IMR-90 (cell line): ENCODE data around the gene OGDHL. TPM values are rescaled to one million over a fixed set of nuclear protein-coding genes. Genes with fewer than 3 reads are reported as not detected.

Experiments
- ATAC-seq: fragments of 200-7000 bp; cut with Tn5 transposase; 2 replicates; pipeline ENCODE4 v1.9.1; 2020; ENCODE audit warnings: low read depth, mild to moderate bottlenecking, moderate library complexity
- BruUV-seq: library from RNA; stranded (reverse); fragments of 400-500 nt; replicated peaks from 2 replicates; lab custom pipeline; 2021; lab: Mats Ljungman, UMichigan
- CTCF ChIA-PET: fragments of 300-600 bp; formaldehyde crosslinking; extraction: SDS; loops from one replicate; lab custom pipeline; 2021; ENCODE audit warnings: antibody characterized with exemption; lab: Yijun Ruan, JAX
- POLR2A ChIA-PET: fragments of 300-600 bp; sonication (Branson Sonifier 250); formaldehyde crosslinking; loops from one replicate; lab custom pipeline; 2022; ENCODE audit warnings: antibody characterized with exemption; ENCODE audit not compliant: unreplicated experiment; lab: Charles Lee
- DNase-seq: peaks from one replicate; pipeline ENCODE4 v3.0.0; 2013
- H2AFZ ChIP-seq: replicated peaks from 2 replicates; pipeline ENCODE3; 2013; ENCODE audit warnings: low read length, mild to moderate bottlenecking; ENCODE audit not compliant: poor library complexity
- H2AK5ac ChIP-seq: 2 replicates; pipeline ENCODE4 v1.6.1; 2013; ENCODE audit warnings: low read depth, low read length, inconsistent platforms
- H2AK9ac ChIP-seq: replicated peaks from 2 replicates; pipeline ENCODE3; 2013; ENCODE audit warnings: mild to moderate bottlenecking, low read depth, low read length, moderate library complexity; ENCODE audit not compliant: poor library complexity
- H2BK120ac ChIP-seq: 2 replicates; pipeline ENCODE4 v1.6.1; 2013; ENCODE audit warnings: low read depth, low read length, inconsistent platforms
- H2BK15ac ChIP-seq: 3 replicates; pipeline ENCODE4 v1.6.1; 2013; ENCODE audit warnings: low read depth, low read length, inconsistent platforms
- H2BK20ac ChIP-seq: 2 replicates; pipeline ENCODE4 v1.6.1; 2013; ENCODE audit warnings: low read depth, mild to moderate bottlenecking, inconsistent platforms, low read length, moderate library complexity
- H2BK5ac ChIP-seq: 2 replicates; pipeline ENCODE4 v1.6.1; 2013; ENCODE audit warnings: mild to moderate bottlenecking, low read depth, low read length, inconsistent platforms; ENCODE audit not compliant: poor library complexity, severe bottlenecking
- H3K14ac ChIP-seq: replicated peaks from 2 replicates; pipeline ENCODE4 v1.6.1; 2013; ENCODE audit warnings: low read depth, low read length, inconsistent platforms
- H3K18ac ChIP-seq: 2 replicates; pipeline ENCODE4 v1.6.1; 2013; ENCODE audit warnings: low read depth, low read length, control low read depth
- H3K23ac ChIP-seq: 2 replicates; pipeline ENCODE4 v1.6.1; 2013; ENCODE audit warnings: low read depth, low read length, inconsistent platforms
- H3K27ac ChIP-seq: 2 replicates; pipeline ENCODE4 v1.5.1; 2013; ENCODE audit warnings: mild to moderate bottlenecking, control low read depth, low read length; ENCODE audit not compliant: insufficient read depth
- H3K27me3 ChIP-seq: 2 replicates; pipeline ENCODE4 v1.6.1; 2013; ENCODE audit warnings: low read length; ENCODE audit not compliant: control insufficient read depth, insufficient read depth
- H3K36me3 ChIP-seq: 2 replicates; pipeline ENCODE4 v1.6.1; 2013; ENCODE audit warnings: low read length, mixed read lengths; ENCODE audit not compliant: control insufficient read depth, insufficient read depth
- H3K4ac ChIP-seq: 2 replicates; pipeline ENCODE4 v1.6.1; 2013; ENCODE audit warnings: low read depth, low read length, inconsistent platforms
- H3K4me1 ChIP-seq: 2 replicates; pipeline ENCODE4 v1.6.1; 2013; ENCODE audit warnings: low read length, mixed read lengths; ENCODE audit not compliant: control insufficient read depth, insufficient read depth
- H3K4me2 ChIP-seq: 2 replicates; pipeline ENCODE4 v1.6.1; 2013; ENCODE audit warnings: low read depth, mild to moderate bottlenecking, control low read depth, low read length, moderate library complexity
- H3K4me3 ChIP-seq: 2 replicates; pipeline ENCODE4 v1.5.1; 2013; ENCODE audit warnings: low read depth, mild to moderate bottlenecking, control low read depth, low read length, moderate library complexity; ENCODE audit not compliant: insufficient read depth
- H3K56ac ChIP-seq: 2 replicates; pipeline ENCODE4 v1.6.1; 2013; ENCODE audit warnings: low read length, inconsistent platforms; ENCODE audit not compliant: insufficient read depth; ENCODE audit errors: extremely low read depth
- H3K79me1 ChIP-seq, 2 experiments: 2 replicates each; pipeline ENCODE4 v1.6.1; 2013; ENCODE audit warnings: low read length in 2 of 2, inconsistent platforms in 1 of 2, low read depth in 1 of 2
- H3K9ac ChIP-seq: 2 replicates; pipeline ENCODE4 v1.6.1; 2013; ENCODE audit warnings: low read depth, low read length, control low read depth
- H3K9me1 ChIP-seq: 2 replicates; pipeline ENCODE4 v1.6.1; 2013; ENCODE audit warnings: low read length, inconsistent platforms; ENCODE audit not compliant: insufficient read depth
- H3K9me3 ChIP-seq: 2 replicates; pipeline ENCODE4 v1.6.1; 2013; ENCODE audit warnings: low read length; ENCODE audit not compliant: control insufficient read depth, insufficient read depth
- H4K20me1 ChIP-seq: 2 replicates; pipeline ENCODE4 v1.6.1; 2013; ENCODE audit warnings: low read length, inconsistent platforms; ENCODE audit not compliant: insufficient read depth
- H4K5ac ChIP-seq: 2 replicates; pipeline ENCODE4 v1.6.1; 2013; ENCODE audit warnings: mild to moderate bottlenecking, low read depth, low read length, control low read depth
- H4K8ac ChIP-seq, 2 experiments: 2 replicates each; pipeline ENCODE4 v1.6.1; 2013; ENCODE audit warnings: low read depth in 2 of 2, low read length in 2 of 2, control low read depth in 1 of 2, inconsistent platforms in 1 of 2
- H4K91ac ChIP-seq: 2 replicates; pipeline ENCODE4 v1.6.1; 2013; ENCODE audit warnings: low read depth, low read length, inconsistent platforms; ENCODE audit not compliant: insufficient read depth
- BHLHE40 ChIP-seq: fragments of 150-350 bp; IDR thresholded peaks from 2 replicates; pipeline ENCODE4 v1.6.1; 2016; ENCODE audit warnings: mild to moderate bottlenecking, low read depth, low read length
- CEBPB ChIP-seq: IDR thresholded peaks from 2 replicates; pipeline ENCODE4 v1.6.1; 2012; ENCODE audit warnings: low read depth, low read length, improper control_type of control experiment
- FOS ChIP-seq: fragments of 150-350 bp; IDR thresholded peaks from 2 replicates; pipeline ENCODE4 v1.6.1; 2016; ENCODE audit warnings: low read depth, low read length
- MAFK ChIP-seq: IDR thresholded peaks from 2 replicates; pipeline ENCODE4 v1.6.1; 2012; ENCODE audit warnings: low read depth, low read length, improper control_type of control experiment
- MXI1 ChIP-seq: IDR thresholded peaks from 2 replicates; pipeline ENCODE4 v1.6.1; 2012; ENCODE audit warnings: low read depth, mild to moderate bottlenecking, low read length, moderate library complexity, borderline replicate concordance
- NFE2L2 ChIP-seq: fragments of 150-350 bp; IDR thresholded peaks from 2 replicates; pipeline ENCODE4 v1.6.1; 2016; ENCODE audit warnings: low read depth, mild to moderate bottlenecking, low read length
- POLR2A ChIP-seq: IDR thresholded peaks from 2 replicates; pipeline ENCODE4 v1.6.1; 2012; ENCODE audit warnings: mild to moderate bottlenecking, low read depth, low read length
- RFX5 ChIP-seq: IDR thresholded peaks from 2 replicates; pipeline ENCODE4 v1.8.0; 2012; ENCODE audit warnings: low read depth, mild to moderate bottlenecking, low read length, moderate library complexity
- SMC3 ChIP-seq: fragments of 150-350 bp; IDR thresholded peaks from 2 replicates; pipeline ENCODE4 v1.6.1; 2016; ENCODE audit warnings: low read depth, mild to moderate bottlenecking, antibody characterized with exemption, low read length, moderate library complexity
- WGBS, 2 experiments: methylation state at CpG; one replicate each; pipeline versions ENCODE4 v1.1.5 to v1.1.7; 2013; ENCODE audit warnings: missing lambda C conversion rate in 2 of 2; ENCODE audit not compliant: insufficient read length in 1 of 2; ENCODE audit errors: extremely low coverage in 2 of 2; 5-methylcytosine and 5-hydroxymethylcytosine counted together
- dilution Hi-C: fragments of 300-500 bp; cut with HindIII; formaldehyde crosslinking; loops from one replicate; pipeline ENCODE4 v1.14.3; 2018; ENCODE audit warnings: low sequenced_read_pairs; ENCODE audit not compliant: unreplicated experiment
- in situ Hi-C: fragments of 300-500 bp; cut with MboI; formaldehyde crosslinking; loops from 3 replicates; pipeline ENCODE4 v1.14.3; 2019; ENCODE audit warnings: low sequenced_read_pairs, inconsistent platforms, mixed read lengths
- intact Hi-C: fragments of 100-400 bp; cut with micrococcal nuclease; formaldehyde crosslinking; loops from 2 replicates; pipeline ENCODE4 v1.10.0; 2022
- polyA plus RNA-seq, 3 experiments: library from polyadenylated mRNA; depleted of rRNA; stranded (reverse); fragments of >200 nt; gene quantifications; 2 replicates each; pipeline ENCODE4 v1.2.3, GENCODE V29; 2012; ENCODE audit warnings: low replicate concordance in 1 of 3
- total RNA-seq: library from RNA; depleted of rRNA; stranded (reverse); fragments of >200 nt; gene quantifications from 2 replicates; pipeline ENCODE4 v1.2.3, GENCODE V29; 2012
- TF ChIP-seq, protein P1 (sequence below): fragments of 150-350 bp; IDR thresholded peaks from 2 replicates; pipeline ENCODE4 v1.6.1; 2017; ENCODE audit warnings: mild to moderate bottlenecking, antibody characterized with exemption, low read length, low read depth
- TF ChIP-seq, protein P2 (sequence below): fragments of 150-350 bp; IDR thresholded peaks from 2 replicates; pipeline ENCODE4 v1.6.1; 2016; ENCODE audit warnings: low read depth, mild to moderate bottlenecking, low read length, moderate library complexity, borderline replicate concordance

Gene OGDHL
- total and polyA plus RNA-seq, 2 of the 4 experiments (the other 2 are of a cell fraction), result 0.18 to 0.27 TPM

DNA sequence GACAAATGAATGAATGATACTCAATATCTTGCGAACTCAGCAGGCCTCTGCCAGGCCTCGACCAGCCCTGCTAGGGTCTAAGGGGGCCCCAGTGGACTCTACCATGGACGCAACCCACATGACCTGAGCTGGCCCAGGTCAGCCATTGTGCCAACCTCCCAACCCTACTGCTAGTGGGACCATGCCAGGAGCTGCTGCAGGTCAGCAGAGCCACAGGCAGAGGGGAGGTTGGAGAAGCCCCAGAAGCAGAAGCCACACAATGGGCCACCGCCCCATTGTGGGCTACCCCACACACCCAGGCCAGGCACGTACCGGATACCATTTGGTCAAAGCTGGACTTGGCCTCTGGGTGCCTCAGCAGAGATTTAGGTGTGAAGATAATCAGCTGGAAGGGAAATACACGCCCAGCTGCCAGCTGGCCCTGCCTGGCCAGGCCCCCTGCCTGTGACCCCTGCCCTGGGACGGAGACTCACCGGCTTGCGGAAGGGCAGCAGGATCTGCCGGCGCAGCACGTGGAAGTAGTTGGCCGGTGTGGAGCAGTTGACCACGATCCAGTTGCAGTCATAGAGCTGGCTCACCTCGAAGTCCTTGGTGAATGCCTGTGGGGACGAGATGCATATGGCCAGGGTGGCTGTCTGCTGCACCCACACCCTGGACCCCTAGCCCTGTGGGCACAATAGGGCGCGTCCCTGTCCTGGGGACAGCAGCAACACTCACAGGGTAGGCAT is 24.5 kb downstream of the OGDHL start:
- H4K8ac ChIP-seq, result no peak overlapping the region
- H2AK5ac ChIP-seq, result no peak overlapping the region
- no peak for ATAC-seq
- ChIA-PET POLR2A (no interaction called here), CTCF (no interaction called here)
- H3K4ac ChIP-seq, result no peak overlapping the region
- H3K79me1 ChIP-seq, result no peaks in the 10 kb centered on the region
- H3K4me3 ChIP-seq, result no peak overlapping the region
- TF ChIP-seq FOS (no peak), RFX5 (no peak), MAFK (no peak), BHLHE40 (no peak), NFE2L2 (no peak), SMC3 (no peak), POLR2A (no peak), CEBPB (no peak), MXI1 (no peak)
- TF ChIP-seq, protein P1, sequence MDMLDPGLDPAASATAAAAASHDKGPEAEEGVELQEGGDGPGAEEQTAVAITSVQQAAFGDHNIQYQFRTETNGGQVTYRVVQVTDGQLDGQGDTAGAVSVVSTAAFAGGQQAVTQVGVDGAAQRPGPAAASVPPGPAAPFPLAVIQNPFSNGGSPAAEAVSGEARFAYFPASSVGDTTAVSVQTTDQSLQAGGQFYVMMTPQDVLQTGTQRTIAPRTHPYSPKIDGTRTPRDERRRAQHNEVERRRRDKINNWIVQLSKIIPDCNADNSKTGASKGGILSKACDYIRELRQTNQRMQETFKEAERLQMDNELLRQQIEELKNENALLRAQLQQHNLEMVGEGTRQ, result no peak
- TF ChIP-seq, protein P2, sequence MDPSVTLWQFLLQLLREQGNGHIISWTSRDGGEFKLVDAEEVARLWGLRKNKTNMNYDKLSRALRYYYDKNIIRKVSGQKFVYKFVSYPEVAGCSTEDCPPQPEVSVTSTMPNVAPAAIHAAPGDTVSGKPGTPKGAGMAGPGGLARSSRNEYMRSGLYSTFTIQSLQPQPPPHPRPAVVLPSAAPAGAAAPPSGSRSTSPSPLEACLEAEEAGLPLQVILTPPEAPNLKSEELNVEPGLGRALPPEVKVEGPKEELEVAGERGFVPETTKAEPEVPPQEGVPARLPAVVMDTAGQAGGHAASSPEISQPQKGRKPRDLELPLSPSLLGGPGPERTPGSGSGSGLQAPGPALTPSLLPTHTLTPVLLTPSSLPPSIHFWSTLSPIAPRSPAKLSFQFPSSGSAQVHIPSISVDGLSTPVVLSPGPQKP, result no peak
- dilution Hi-C loops (no loop called here), intact Hi-C loops (no loop called here), in situ Hi-C loops (no loop called here)
- no peak overlapping the region for H2BK120ac ChIP-seq
- H2BK20ac ChIP-seq, result no peak overlapping the region
- H3K18ac ChIP-seq, result no peak overlapping the region
- H4K20me1 ChIP-seq, result no peaks in the 10 kb centered on the region
- H3K36me3 ChIP-seq, result no peaks in the 10 kb centered on the region
- BruUV-seq, result no TSS peak
- no peaks in the 10 kb centered on the region for H3K9me3 ChIP-seq
- H2AK9ac ChIP-seq, result no peak overlapping the region
- H3K4me1 ChIP-seq, result no peaks in the 10 kb centered on the region
- no peaks in the 10 kb centered on the region; the same call in 1 of the 2 replicates for H3K9me1 ChIP-seq
- H4K91ac ChIP-seq, result no peak overlapping the region
- H2AFZ ChIP-seq, result no peak overlapping the region
- H3K23ac ChIP-seq, result no peak overlapping the region
- no peak for DNase-seq
- no peak overlapping the region for H3K14ac ChIP-seq
- no peak overlapping the region for H3K9ac ChIP-seq
- H4K5ac ChIP-seq, result no peak overlapping the region
- H3K4me2 ChIP-seq, result no peak overlapping the region
- H3K56ac ChIP-seq, result no peak overlapping the region
- H3K27me3 ChIP-seq, result no peaks in the 10 kb centered on the region
- no peak overlapping the region for H2BK5ac ChIP-seq
- no peak overlapping the region for H3K27ac ChIP-seq
- H2BK15ac ChIP-seq, result no peak overlapping the region
- WGBS, 2 experiments, result 51% methylated on average over 7 of the region's 19 CpGs; no CpG with 5 or more reads in 1 of the 2 experiments
